HUDEP-2 (cell line): ENCODE results near the gene BBOX1.

Experiments used
- DNase-seq, 76 experiments: peaks; one replicate each; lab custom pipeline; 2025; ENCODE audit not compliant: unreplicated experiment in 76 of 76; lab: John Stamatoyannopoulos, UW

The BBOX1 gene

DNA sequence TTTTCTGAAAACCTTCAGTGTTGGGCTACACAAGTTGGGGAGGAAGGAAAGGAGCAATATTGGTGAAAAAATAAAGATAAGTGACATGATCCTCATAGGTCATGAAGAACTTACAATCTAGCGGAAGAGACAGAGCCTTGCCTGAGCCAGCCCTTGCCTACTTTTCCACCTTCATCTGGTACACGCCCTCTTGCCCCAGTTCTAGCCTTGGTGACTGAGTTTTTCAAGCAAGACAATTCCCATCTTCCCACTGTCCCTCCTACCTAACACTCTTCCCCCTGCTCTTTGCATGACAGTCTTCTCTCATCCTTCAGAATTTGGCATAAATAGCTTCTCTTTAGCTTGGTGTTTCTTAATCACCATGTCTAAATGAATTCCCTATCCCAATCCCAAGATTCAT is 42.6 kb downstream of the BBOX1 start:
- no peak for DNase-seq

DNA sequence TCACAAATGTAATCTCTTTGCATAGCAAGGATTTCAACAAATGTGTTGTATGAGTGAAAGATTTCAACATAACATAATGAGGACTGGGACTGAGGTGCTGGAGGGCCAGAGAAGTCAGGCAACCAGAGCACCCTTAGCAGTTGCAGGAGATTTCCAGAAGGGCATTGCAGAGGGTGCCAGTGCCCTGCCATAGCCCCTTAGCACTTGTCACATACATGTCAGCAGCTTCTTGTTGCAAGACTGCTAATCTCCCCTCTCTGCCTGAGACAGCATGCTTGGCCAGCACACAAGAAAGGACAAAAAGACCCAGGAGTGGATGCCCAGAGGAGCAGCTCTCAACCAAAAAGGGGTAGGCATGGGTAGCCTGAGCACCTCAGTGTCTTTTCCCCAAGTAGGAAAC is 43.2 kb downstream of the BBOX1 start:
- no peak for DNase-seq

DNA sequence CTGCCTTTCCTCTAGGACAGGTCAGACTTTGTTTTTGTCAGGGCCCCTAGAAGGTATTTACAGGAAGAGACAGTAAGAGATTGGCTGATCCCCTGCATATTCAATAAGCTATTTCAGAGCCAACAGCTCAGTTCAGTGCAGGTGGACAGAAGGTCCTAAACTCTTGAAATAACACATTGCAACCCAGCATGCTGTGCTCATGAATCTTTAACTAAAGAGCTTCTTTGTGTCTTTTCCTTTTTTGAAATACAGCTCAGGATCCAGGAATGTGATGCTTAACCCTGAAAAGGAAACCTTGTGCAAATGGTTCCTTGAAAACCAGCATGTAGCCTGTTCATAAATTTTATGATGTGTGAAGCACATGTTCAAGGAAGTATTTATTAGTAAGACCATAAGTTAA is 43.9 kb downstream of the BBOX1 start:
- no peak for DNase-seq

DNA sequence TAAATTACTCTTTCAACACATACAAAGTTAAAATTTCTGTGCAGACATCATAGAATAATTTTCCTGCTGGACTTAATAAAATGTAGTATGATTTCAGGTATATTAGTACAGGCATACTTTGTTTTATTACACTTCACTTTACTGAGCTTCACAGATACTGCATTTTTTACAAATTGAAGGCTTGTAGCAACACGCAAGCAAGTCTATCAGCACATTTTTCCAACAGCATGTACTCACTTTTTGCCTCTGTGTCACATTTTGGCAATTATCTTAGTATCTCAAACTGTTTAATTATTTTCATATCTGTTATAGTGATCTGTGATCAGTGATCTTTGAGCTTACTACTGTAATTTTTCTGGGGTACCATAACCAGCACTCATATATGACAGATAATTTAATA is 44.5 kb downstream of the BBOX1 start:
- DNase-seq, result no peak

DNA sequence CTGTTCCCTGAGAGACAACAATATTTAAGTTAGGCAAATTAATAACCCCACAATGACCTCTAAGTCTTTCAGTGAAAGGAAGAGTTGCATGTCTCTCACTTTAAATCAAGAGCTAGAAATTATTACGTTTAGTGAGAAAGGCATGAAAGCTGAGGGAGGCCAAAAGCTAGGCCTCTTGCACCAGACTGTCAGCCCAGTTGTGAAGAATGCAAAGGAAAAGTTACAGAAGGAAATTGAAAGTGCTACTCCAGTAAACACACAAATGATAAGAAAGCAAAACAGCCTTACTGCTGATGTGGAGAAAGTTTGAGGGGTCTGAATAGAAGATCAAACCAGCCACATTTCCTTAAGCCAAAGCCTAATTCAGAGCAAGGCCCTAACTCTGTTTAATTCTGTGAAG is 45.0 kb downstream of the BBOX1 start:
- DNase-seq, result no peak

DNA sequence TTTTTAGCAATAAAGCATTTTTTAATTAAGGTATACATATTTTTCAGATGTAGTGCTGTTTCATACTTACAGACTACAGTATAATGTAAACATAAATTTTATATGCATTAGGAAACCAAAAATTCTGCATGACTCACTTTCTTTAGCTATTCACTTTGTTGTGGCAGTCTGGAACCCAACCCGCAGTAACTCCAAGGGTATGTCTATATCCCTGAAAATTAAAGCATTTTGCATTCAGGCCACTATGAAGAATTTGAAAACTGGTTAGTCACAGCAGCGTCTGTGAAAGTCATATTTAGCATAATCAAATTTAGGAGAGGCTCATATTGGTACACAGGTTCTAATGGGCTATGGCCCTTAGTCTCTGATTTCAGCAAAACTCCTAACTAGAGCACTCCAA is 46.8 kb downstream of the BBOX1 start:
- DNase-seq, result no peak

DNA sequence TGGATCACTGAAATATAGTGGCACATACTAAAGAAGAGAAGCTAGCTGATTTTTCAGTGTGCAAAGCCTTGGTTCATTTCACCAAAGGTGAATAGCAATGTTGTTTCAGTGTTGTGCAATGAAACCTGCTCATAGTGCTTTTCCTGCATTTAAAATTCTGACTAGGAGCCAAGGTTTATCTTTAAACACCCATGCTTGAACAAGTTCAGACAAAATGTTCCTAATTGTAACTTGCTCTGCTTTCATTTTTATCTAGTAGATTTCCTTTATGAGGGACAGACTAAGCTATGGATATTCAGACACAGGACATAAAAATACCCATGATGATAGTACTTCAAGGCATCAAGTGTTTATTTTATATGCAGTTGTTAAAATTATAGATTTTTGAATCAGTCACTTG is 47.7 kb downstream of the BBOX1 start:
- no peak for DNase-seq

DNA sequence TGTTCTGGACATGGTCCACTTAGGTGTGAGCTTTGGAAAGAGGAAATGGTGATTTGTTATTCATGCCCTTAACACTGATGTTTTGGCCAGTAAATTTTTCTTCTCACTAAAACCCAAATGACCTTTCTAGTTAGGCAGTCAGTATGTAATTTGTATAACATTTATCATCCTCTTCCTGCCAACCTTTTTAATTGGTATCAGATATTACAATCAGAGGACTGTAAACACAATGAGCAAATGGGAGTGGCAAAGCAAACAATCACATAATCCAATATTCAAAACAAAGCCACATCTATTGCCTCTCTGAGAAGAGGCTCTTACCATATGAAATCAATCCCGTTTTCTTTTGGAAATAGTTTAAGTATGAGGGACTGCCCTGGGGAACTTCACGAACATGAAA is 49.1 kb downstream of the BBOX1 start:
- no peak for DNase-seq

DNA sequence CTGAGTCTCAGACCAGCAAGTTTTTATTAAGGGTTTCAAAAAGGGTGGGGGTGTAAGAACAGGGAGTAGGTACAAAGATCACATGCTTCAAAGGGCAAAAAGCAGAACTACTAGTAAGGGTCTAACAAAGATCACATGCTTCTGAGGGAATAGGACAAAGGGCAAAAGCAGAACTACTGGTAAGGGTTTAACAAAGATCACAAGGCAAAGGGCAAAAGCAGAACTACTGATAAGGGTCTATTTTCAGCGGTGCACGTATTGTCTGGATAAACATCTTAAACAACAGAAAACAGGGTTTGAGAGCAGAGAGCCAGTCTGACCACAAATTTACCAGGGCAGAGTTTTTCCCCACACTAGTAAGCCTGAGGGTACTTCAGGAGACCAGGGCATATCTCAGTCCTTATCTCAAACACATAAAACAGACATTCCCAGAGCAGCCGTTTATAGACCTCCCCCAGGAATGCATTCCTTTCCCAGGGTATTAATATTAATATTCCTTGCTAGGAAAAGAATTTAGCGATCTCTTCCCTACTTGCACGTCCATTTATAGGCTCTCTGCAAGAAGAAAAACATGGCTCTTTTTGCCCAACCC is 49.8 kb downstream of the BBOX1 start:
- DNase-seq, result peak in 5 of 76 experiments; percentile 2 to 24 (median 13)

DNA sequence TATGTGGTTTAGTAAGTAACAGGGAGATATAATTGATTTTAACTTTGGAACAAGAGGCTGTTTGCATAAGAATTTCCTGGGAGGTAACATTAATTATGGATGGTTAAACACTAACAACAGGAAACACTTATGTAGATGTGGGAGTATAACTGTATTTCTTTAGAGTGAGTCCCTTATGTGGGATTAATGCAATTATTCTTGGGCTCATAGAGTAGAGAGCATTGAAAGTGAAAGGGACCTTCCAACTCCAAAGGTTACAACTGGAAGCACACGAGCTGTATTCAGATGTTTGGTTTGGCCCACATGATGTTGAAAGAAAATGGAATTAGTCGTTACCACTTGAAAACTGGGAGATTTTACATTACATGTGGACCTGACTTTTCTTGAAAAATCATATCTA is 53.5 kb downstream of the BBOX1 start:
- DNase-seq, result no peak

DNA sequence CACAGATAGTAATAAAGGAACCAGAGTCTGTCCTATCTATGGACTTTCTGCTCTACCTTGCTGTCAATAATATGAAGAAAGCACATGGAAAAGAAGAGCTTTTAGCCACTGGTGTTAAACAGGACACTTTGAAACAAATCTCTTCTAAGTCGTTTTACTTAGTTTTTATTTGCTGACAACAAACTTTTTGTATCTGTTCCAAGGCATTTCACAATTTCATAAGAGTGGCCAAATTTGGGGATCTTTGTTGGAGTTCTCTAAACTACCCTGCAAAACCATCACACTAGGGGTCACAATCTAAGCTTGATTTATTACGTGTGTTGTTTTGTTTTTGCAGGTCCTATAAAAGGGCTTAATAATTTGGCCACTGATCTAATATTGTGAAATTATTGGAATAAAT is 54.4 kb downstream of the BBOX1 start:
- no peak for DNase-seq

DNA sequence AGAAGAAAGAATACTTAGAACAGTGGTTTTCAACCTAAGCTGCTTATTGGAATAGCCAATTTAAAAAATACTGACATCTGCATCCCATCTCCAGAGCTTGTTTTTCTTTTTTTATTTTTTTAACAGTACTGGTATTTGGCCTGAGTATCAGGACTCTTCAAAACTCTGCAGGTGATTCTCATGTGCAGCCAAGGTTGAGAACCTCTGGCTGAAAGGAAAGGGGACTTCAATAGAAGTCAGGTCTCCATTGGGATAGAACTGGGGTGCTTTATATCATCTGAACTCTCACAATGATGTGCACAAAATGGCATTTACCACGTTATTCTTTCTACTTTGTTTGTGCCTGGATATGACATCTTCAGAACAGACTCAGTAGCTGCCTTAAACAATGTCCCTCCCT is 55.3 kb downstream of the BBOX1 start:
- DNase-seq, result no peak

DNA sequence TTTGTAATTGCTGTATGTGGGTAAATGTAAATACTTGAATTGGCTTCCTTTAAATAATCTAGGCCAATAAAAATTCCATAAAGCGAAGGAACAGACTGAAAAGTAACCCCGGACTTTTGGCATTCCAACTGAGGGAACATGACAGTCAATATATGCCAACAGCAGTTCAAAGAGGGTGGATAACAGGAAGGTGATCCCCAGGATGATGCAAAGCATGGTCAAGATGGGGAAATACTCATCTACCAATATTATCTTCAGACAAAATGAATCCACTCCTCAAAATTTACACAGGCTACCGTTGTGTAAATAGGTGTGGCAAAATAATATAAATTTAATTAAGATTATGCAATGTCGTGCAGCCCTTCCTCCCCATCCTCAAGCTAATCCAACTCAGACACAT is 56.9 kb downstream of the BBOX1 start:
- no peak for DNase-seq

DNA sequence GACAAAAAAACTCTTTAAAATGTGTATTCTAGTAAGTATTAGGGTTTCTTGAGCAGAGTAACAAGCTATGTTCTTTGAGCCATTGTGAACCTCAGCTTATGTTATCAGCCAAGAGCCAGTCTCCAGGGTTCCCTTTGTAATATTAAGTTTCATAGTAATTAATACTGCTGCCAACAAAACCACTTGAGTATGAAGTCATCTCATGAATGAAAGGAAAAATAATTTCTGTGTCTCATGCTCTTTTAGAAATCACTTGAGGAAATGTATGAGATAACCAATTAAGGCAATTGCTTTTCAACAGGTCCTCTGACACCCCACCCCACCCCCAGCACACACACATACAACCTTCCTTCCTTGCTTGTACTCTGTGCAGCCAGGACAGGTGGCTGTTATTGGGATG is 59.9 kb downstream of the BBOX1 start:
- no peak for DNase-seq

DNA sequence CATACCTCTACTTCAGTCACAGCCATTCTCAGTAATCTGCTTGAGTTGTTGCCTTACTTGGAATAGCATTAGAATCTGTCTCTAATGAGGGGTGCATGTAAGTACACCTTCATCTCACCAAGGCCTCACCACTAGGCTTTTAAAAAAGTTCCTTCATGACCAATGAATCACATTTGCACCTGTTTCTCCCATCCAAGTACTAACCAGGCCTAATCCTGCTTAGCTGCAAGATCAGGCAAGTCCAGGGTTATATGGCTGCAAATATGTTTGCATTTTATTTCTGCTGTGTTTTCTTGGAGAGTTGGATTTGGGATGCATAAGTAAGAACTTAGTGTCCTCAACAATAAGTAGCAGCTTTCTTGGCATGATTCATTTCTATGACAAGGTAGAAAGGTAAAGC is 66.9 kb downstream of the BBOX1 start:
- DNase-seq, result no peak

DNA sequence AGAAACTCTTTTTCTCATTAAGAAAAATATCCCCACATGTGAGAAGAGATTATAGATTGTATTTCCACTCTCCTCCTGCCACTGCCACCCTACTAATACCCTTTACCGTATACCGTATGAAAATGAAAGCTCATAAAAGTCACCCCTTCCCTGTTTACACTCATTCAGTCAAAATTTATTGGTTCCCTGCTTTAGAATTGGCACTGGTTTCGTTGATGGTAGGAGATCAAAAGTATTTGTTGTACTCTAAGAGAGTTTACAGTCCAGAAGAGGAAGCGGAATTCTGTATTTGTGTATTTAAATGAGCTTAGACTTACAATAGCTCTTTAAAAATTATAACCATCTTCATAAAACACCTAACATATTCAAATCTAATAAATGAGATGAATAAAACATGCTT is 68.2 kb downstream of the BBOX1 start:
- DNase-seq, result no peak

DNA sequence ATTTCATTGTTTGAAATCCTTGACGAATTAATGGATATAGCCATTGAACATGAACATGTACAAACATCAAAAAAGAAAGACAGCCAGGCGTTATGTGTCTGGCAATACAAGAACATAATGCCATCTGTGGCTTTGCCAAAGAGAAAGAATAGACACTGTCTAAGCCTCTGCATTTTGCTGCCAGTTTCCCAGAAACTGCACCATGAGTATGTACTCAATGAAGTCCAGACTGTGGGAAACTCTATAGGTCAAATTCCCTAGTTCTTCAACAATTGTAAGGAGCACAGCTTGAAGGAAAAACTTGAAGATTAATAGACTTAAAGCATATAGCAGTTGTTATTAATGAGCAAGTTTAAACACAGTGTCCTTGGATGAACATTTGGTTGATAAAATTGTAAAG is 71.3 kb downstream of the BBOX1 start:
- DNase-seq, result no peak

DNA sequence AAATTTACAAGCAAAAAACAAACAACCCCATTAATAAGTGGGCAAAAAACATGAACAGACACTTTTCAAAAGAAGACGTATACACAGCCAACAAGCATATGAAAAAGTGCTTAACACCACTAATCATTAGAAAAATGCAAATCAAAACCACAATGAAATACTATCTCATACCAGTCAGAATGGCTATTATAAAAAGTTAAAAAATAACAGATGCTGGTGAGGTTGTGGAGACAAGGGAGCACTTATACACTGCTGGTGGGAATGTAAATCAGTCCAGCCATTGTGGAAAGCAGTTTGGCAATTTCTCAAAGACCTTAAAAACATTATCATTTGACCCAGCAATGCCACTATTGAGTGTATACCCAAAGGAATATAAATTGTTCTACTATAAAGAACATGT is 72.3 kb downstream of the BBOX1 start:
- DNase-seq, result no peak

DNA sequence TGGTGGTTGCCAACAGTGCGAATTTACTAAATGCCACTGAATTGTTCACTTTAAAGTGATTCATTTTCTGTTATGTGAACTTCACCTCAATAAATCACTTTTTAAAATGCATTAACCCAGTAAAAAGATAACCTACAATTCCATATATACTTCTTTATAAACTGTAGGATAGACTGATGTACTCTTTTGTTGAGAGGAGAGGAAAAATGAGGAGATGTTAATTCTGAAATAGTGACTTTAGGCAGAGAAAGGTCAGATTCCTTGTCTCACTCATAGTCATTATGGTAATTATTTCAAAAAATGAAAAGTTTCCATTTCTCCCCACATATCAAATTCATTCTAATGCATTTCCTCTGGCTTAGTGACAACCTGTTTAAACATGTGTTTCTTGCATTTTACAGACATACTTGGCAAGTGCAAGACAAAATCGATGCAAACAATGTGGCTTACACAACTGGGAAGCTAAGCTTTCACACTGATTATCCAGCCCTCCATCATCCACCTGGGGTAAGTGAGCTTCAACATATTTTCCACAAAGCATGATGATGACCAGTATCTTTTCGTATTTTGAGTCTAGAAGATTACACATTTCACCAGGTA is 74.5 kb downstream of the BBOX1 start:
- no peak for DNase-seq

DNA sequence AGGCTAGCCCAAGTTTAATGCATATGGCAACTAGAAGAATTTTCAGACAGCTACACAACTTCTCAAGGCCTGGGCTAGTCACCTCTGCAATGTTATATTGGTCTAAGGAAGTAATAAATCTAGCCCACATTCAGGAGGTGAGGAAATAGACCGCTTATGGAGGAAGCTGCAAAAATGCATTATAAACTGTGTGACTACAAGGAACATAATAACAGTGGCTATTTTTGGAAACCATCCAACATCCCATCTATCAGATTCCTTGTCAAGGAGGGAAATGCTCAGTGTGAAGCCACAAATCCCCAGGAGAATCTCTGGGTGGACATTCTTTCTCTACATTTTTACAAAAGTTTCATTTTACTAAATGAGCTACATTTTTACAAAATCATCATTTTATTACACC is 76.1 kb downstream of the BBOX1 start:
- no peak for DNase-seq

DNA sequence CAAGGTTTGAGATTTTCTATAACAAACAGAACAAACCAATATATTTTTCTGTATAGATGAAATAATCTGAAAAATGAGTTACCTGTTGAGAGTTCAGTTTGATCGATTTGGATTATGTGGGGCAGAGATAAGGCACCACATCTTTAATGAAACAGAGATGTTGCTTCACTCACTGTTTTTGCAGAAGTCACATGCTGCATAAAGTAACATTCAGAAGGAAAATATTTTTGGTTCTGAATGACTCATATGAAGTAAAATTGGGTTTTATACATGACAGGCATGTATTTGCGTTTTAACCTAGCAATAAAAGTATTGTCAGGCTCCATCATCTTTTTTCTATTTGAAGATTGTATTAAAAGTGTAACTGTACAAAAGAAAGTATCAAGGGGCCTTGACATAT is 77.8 kb downstream of the BBOX1 start:
- no peak for DNase-seq

DNA sequence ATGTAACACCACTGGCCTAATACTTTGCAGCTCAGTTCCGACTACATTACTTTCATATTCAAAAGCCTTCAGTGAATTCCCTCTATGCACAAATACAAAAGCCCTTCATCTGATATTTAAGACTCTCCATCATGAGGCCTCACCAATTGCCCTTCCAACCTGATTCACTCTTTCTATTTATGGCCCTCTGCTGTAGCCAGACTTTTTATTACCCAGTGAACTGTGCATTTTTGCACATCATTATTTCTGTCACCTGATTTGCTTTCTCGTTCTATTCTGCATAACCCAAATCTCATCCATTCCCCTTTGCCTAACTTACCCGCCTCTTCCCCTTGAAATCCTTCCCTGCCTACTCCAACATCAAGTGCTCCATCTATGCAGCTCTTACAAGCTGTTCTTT is 78.3 kb downstream of the BBOX1 start:
- no peak for DNase-seq

DNA sequence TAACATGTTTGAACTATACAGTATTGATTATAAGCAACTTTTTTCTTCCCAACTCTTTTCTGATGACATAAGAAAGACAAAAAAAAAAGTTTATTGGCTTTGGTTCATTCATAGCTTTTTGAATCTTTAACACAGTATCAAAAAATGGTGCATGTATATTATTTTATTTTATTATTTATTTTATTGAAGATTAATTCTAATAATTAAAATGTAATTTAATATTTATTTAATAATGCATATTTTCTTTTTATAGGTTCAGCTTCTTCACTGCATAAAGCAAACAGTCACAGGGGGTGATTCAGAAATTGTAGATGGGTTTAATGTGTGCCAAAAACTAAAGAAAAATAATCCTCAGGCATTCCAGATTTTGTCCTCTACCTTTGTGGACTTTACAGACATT is 78.8 kb downstream of the BBOX1 start:
- no peak for DNase-seq
